Activated T-helper 2 cell treated with anti-CD3 and anti-CD28 coated beads, Interferon-gamma antibody, Interleukin-2, Interleukin-4, amounts not matched to agents 10 μg/mL and 5 μg/mL and 100 μg/mL, durations not matched to agents 14 hours and 24 hours and 36 hours (primary cell): ENCODE data around the gene FSTL4. TPM values are rescaled to one million over a fixed set of nuclear protein-coding genes. Genes with fewer than 3 reads are reported as not detected.

ENCODE experiments used
- DNase-seq: peaks from one replicate; pipeline ENCODE4 v3.0.0; 2021; ENCODE audit warnings: low spot score
- H3K27ac Mint-ChIP-seq: one replicate; pipeline ENCODE4 v1.8.0; 2021; ENCODE audit warnings: mixed read lengths
- H3K27me3 Mint-ChIP-seq: one replicate; pipeline ENCODE4 v1.8.0; 2021; ENCODE audit warnings: low read depth, mixed read lengths
- H3K36me3 Mint-ChIP-seq: one replicate; pipeline ENCODE4 v1.8.0; 2021; ENCODE audit warnings: low read depth, mixed read lengths
- H3K4me1 Mint-ChIP-seq: one replicate; pipeline ENCODE4 v1.8.0; 2021; ENCODE audit warnings: low read depth, mixed read lengths
- H3K4me3 Mint-ChIP-seq: one replicate; pipeline ENCODE4 v1.8.0; 2021; ENCODE audit warnings: low read depth, mild to moderate bottlenecking, moderate library complexity, mixed read lengths
- H3K9me3 Mint-ChIP-seq: one replicate; pipeline ENCODE4 v1.8.0; 2021; ENCODE audit warnings: mixed read lengths
- intact Hi-C: fragments of 100-400 bp; cut with micrococcal nuclease; formaldehyde crosslinking; loops from one replicate; pipeline ENCODE4 v1.15.1; 2023
- total RNA-seq: library from RNA; stranded (reverse); gene quantifications from 2 replicates; pipeline ENCODE4 v1.2.3, GENCODE V29; 2022

The FSTL4 gene
- total RNA-seq, 1 donor from 2014 or later = 2.1 TPM

DNA sequence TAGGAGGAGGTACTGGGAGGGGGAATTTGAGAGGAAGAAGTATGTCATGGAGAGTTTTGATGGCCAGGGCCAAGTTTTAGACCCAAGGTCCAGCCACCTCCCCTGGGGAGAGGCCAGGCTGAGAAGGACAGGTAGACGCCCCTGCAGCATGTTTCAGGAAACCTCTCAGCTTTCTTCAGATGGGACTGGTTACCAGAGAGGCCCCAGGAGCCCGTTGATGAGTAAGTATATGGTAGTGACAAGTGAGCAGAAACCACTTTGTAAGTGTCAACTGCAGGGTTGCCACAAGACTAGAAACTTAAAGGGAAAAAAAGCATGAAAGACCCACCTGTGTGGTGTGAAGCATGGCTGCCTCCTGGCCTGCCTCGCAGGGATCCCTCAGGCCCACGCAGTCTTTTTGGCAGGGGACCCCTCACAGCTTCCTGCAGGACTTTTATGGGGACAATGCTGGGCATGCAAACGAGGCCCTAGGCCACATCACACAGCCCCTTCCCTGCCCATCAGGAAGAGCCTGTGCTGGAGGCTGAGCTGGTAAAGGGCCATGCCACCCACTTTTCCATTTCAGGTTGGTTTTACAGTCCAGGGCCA is 255.9 kb downstream of the FSTL4 start:
- Mint-ChIP-seq H3K4me3 (no peak overlapping the region), H3K36me3 (no peaks in the 10 kb centered on the region), H3K4me1 (no peaks in the 10 kb centered on the region), H3K9me3 (no peaks in the 10 kb centered on the region), H3K27me3 (no peaks in the 10 kb centered on the region), H3K27ac (no peak overlapping the region)
- no peak for DNase-seq
- intact Hi-C loops = no loop called here

DNA sequence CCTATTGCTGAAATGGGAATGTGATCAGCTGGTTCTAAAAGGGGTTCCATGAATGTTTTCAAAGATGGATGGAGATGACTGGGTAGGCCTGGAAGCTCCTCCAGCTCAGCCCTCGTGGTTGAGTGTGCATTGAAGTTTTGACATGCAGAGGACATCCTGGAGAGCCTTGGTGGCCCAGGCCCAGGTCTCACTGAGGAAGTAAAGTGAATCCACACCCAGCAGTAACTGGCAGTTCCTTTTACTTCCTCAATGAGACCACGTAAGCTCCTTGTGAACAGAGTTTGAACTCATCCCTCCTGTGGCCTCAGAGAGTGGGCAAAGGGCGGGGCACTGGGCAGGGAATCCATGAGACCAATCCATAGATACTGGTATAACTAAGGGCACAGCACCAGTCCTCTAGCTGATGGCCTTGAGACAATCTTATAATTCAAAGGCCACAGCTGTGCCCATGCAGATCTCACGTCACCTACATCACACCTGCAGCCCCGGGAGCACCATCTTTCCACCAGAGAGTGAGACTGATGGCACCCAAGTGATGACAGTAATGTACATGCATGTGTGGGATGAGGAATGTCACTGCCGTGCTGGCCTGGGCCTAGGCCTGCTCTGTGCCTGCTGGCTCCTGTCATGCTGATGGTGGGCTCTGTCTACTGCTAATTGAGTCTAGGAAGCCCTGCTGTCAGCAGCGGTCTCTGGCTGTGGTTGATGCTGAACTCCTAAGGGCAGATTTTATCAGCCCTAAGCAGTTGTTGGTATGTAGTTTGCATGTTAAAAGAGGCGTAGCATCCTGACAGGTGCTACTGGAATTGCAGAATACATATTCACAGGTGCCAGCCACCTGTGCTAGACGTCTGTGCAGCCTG is 257.8 kb downstream of the FSTL4 start:
- no peaks in the 10 kb centered on the region for H3K27me3 Mint-ChIP-seq

DNA sequence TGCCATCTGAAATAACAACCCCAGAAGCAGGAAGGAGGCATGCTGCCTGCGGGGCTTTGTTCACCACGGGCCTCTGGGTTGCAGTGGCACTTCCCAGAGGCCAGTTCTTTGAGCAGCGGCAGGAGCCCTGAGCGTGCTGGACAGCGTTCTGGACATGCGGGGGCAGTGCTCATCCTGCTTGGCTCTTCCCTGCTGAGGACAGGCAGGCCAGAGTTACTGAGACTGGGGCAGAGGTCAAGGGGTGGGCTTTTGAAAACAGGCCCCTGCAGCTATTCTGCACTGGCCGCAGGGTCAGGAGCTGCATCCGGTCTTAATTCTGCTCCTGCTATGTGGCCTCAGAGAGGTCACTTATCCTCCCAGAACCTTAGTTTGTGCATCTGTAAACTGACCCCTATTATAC is 258.6 kb downstream of the FSTL4 start:
- Mint-ChIP-seq H3K27ac (no peak overlapping the region), H3K4me1 (no peaks in the 10 kb centered on the region)
- intact Hi-C loops = no loop called here

More for the DNA sequence above, 257.8 kb downstream of the FSTL4 start:
- Mint-ChIP-seq H3K4me1 (no peaks in the 10 kb centered on the region), H3K27ac (no peak overlapping the region), H3K36me3 (no peaks in the 10 kb centered on the region), H3K4me3 (no peak overlapping the region), H3K9me3 (no peaks in the 10 kb centered on the region)
- no peak for DNase-seq
- intact Hi-C loops = no loop called here

DNA sequence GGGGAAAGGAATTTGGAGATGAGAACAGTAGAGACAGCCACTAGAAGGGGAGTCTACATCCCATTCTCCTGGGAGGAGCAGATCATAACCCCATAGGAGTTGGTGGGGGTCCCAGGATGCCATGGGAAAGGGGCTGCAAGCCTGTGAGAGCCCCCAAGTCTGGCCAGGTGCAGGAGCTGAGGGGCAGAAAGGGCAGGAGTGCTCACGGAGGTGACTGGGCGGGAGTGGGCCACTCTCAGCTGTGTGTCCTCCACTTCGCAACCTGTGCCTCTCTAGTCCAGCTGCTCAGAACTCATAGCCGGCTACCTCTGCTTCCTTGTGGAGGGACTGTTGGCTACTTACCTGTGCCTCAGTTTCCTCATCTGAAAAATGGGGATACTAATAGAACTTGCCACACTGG is 263.9 kb downstream of the FSTL4 start:
- H3K36me3 Mint-ChIP-seq = no peaks in the 10 kb centered on the region
- DNase-seq = no peak
- no peak overlapping the region for H3K27ac Mint-ChIP-seq
- peaks cover 24% of the 10 kb centered on the region for H3K27me3 Mint-ChIP-seq
- no peaks in the 10 kb centered on the region for H3K4me1 Mint-ChIP-seq
- no peaks in the 10 kb centered on the region for H3K9me3 Mint-ChIP-seq
- H3K4me3 Mint-ChIP-seq = no peak overlapping the region
- intact Hi-C loops = no loop called here

More for the DNA sequence above, 258.6 kb downstream of the FSTL4 start:
- peaks cover 4% of the 10 kb centered on the region for H3K27me3 Mint-ChIP-seq
- H3K36me3 Mint-ChIP-seq = no peaks in the 10 kb centered on the region
- no peak for DNase-seq
- no peaks in the 10 kb centered on the region for H3K9me3 Mint-ChIP-seq
- H3K4me3 Mint-ChIP-seq = no peak overlapping the region

DNA sequence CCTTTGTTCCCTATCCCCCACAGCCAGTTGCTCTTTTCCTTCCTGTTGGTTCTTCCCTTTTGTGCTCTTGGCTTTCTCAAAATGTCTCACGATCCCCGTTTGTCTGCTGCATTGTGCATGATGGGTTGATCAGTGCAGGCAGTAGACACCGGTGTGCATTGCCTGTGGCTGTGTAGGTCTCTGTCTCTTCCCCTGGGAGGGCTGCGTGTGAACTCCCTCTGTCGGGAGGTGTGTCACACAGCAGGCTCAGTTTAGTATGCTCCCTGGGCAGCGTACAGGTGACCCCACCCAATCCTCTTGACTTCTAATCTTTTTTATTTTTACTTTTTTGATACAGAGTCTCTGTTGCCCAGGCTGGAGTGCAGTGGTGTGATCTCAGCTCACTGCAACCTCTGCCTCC is 265.3 kb downstream of the FSTL4 start:
- DNase-seq = no peak
- Mint-ChIP-seq H3K27me3 (peaks cover 24% of the 10 kb centered on the region), H3K9me3 (no peaks in the 10 kb centered on the region), H3K36me3 (no peaks in the 10 kb centered on the region), H3K27ac (no peak overlapping the region), H3K4me1 (no peaks in the 10 kb centered on the region), H3K4me3 (no peak overlapping the region)
- intact Hi-C loops = no loop called here

DNA sequence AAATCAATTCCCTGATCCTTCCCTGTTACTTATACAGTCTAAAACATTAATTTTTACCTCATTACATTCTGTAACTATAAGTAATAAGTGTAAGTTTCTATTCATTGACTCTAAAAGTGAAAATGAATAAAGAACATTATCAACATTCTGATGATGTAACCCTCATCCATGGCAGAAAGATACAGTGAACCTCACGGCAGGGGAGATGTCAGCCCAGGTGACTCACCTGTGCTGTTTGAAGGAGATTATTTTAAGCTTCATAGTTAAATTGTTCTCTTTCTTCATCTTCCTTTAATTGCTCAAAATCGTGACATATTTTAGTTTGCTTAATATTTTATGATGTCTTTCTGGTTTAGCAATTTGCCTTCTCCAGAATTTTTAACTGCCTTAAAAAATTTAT is 268.1 kb downstream of the FSTL4 start:
- Mint-ChIP-seq H3K4me1 (no peaks in the 10 kb centered on the region), H3K27me3 (peaks cover 24% of the 10 kb centered on the region), H3K36me3 (no peaks in the 10 kb centered on the region), H3K27ac (no peak overlapping the region), H3K4me3 (no peak overlapping the region), H3K9me3 (no peaks in the 10 kb centered on the region)
- no peak for DNase-seq
- intact Hi-C loops = no loop called here

DNA sequence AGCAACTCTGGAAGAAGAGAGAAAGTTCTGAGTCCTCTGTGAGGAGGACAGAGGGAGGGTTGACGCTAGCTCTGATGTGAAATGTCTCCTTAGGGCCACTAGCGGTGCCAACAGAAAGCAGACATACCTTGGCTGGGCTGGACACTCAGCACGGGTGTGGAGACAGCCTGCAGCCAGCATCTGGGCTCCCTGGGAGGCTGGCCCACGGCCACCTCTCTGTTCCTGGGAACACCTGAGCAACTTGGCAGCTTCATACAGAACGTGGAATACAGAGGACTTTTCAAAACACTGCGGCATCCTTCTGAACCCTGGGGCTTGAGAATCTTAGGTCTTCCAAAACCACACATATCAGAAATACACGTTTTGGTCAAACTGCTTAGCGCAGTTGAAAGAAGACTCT is 269.1 kb downstream of the FSTL4 start:
- Mint-ChIP-seq H3K36me3 (no peaks in the 10 kb centered on the region), H3K4me1 (no peaks in the 10 kb centered on the region), H3K27ac (no peak overlapping the region), H3K27me3 (peaks cover 18% of the 10 kb centered on the region), H3K4me3 (no peak overlapping the region), H3K9me3 (no peaks in the 10 kb centered on the region)
- DNase-seq = no peak
- intact Hi-C loops = no loop called here

DNA sequence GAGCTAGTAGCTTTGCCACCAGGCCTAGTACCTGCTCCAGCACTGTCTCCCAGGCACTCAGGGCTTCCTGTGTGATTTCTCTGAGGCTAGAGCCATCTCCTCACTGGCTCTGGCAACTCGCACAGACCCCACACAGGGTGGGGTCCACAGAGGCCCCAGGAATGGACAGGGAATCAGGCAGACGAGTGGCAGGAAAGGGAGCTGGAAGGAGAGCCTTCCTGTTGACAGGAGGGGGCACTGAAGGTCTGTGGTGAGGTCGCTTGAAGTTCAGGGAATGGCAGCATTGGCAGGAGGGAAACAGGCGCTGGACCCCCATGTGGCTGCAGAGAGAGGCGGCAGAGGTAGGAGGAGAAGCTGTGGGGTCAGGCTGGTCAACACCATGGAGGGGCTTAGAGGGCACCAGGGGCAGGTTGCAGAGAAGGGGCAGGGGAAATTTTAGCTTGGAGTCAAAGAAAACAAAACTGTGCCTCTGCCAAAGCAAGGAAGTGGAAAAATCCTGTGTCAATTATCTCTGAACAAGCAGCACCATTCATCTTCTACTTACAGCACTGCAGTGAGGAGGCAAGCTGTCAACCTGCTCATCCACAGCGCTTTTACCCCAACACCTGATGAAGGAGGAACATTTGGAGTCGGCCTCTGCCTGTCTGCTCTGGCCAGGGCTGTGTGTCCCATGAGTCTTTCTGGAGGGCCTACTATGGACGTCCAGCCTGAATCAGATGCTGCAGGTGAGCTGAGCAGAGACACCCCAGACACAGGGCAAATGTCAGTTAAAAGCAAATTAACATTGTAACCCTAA is 270.2 kb downstream of the FSTL4 start:
- no peaks in the 10 kb centered on the region for H3K36me3 Mint-ChIP-seq
- no peak for DNase-seq
- intact Hi-C loops = no loop called here
- H3K27me3 Mint-ChIP-seq = peaks cover 12% of the 10 kb centered on the region
- no peak overlapping the region for H3K4me3 Mint-ChIP-seq
- no peaks in the 10 kb centered on the region for H3K4me1 Mint-ChIP-seq
- no peaks in the 10 kb centered on the region for H3K9me3 Mint-ChIP-seq
- H3K27ac Mint-ChIP-seq = no peak overlapping the region

DNA sequence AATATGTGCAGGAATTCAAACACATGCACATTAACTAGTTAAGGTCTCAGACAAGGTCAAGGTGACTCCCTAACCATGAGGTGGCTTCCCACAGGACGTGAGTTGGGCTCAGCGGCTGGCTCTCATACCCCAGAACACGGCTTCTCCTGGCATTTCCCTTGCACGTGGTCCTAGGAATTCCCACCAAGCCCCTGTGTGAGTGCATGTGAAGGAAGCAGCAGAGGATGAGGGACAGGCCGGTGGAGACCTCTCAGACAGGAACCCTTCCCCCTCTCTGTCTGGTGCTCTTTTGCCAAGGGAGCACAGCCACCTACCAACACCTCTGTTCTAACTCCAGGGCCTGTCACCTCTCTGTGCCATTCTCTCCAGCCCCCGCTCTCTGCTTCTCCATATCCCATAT is 271.0 kb downstream of the FSTL4 start:
- no peak for DNase-seq
- Mint-ChIP-seq H3K9me3 (no peaks in the 10 kb centered on the region), H3K36me3 (no peaks in the 10 kb centered on the region), H3K4me3 (no peak overlapping the region), H3K27ac (no peak overlapping the region), H3K27me3 (peaks cover 6% of the 10 kb centered on the region), H3K4me1 (peaks cover 3% of the 10 kb centered on the region)
- intact Hi-C loops = no loop called here

DNA sequence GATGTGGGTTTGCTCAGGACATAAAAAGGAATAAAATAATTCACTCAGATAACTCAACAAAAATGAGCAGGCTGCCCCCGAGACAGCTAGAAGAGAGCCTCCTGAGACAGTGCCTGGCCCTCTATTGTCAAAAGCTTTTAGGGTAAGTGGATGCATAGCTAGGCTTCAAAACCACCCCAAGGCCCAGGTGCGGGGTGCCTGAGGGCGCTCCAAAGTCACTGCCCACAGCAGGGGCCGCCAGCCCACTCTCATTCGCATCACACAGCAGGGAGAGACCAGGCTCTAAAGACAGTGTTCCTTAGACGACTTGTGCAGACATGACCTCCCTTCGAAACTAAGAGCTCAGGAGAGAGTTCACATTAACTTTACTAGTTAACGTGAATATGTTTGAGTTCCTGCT is 271.5 kb downstream of the FSTL4 start:
- no peaks in the 10 kb centered on the region for H3K36me3 Mint-ChIP-seq
- H3K9me3 Mint-ChIP-seq = no peaks in the 10 kb centered on the region
- H3K27me3 Mint-ChIP-seq = peaks cover 4% of the 10 kb centered on the region
- H3K27ac Mint-ChIP-seq = no peak overlapping the region
- H3K4me1 Mint-ChIP-seq = peaks cover 3% of the 10 kb centered on the region
- intact Hi-C loops = no loop called here
- DNase-seq = no peak
- H3K4me3 Mint-ChIP-seq = no peak overlapping the region

DNA sequence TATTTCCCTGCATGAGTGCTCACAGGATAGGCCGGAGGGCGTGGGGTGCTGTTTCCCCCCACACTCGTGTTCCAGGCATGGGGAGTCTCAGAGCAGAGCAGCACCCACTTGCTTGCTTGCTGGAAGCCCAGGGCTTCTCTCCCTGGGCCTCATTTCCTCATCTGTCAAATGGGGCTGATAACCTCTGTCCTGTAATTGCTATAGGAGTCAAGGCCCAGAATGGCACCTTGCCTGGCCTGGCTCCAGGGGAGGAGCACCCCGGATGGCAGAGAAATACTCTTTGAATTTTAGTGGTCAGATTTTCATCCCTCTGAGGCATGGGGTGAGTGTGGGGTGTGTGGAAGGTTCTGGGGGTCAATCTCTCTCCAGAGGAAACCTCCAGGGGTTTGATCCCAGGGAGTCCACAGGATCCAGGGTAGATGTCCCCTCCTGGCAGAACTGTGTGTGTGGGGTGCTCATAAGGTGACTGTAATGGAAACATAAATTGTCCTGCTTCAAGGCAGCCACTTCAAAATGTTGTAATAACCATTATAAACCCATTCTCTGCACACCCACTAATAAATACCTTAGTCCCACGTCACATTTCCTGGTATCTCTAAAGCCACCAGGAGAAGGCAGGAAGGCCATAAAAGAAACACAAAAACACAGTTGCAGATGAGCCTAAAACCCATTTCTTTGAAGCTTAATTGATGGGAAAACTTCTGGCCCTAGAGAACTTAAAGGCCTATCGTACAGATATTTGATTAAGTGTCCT is 272.2 kb downstream of the FSTL4 start:
- Mint-ChIP-seq H3K9me3 (no peaks in the 10 kb centered on the region), H3K27me3 (peaks cover under 1% of the 10 kb centered on the region), H3K27ac (no peak overlapping the region), H3K4me1 (peaks cover 3% of the 10 kb centered on the region), H3K4me3 (no peak overlapping the region), H3K36me3 (no peaks in the 10 kb centered on the region)
- DNase-seq = no peak
- intact Hi-C loops = no loop called here

DNA sequence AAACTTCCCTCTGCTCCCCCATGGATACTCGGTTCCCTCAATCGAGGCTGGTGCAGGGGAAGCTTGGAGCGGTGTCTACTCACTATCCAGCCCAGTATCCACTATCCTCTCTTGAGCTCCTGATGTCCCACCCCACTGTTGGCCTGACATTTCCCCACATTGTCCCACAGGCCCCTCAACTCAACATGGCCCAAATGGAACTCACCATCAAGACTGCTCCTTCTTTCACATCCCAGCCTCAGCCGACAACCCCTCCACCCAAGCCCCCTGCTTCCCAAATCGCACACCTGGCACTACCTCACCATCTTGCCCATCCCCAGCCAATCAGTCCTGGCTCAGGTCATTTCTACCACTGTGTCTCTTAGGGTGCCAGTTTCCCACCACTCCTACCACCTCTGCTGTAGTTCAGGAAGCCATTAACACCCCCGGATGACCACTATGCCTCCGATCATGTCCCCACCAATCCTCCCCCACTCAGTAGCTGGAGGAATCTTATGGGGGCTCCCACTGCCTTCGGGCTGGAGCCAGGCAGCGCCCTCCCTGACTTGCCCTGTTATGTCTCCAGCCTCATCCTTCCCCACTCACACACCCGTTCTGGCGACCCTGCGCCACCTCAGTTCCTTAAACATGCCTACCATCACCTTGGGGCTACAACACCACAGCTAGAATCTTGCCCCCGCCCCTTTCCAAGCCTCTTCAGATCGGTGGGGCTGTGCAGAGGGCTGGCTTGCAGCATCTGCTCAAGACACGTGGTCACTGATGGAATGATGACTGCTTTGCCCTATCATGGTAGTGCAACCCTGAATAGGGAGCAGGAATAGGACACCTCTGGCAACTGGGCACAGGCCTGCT is 273.6 kb downstream of the FSTL4 start:
- Mint-ChIP-seq H3K4me1 (peaks cover 3% of the 10 kb centered on the region), H3K9me3 (no peaks in the 10 kb centered on the region), H3K4me3 (no peak overlapping the region), H3K27ac (no peak overlapping the region), H3K27me3 (no peaks in the 10 kb centered on the region), H3K36me3 (no peaks in the 10 kb centered on the region)
- intact Hi-C loops = no loop called here
- no peak for DNase-seq
